Fibroblast of the aortic adventitia (primary cell): ENCODE measurements around the gene AMY1C. TPM values are rescaled to one million over a fixed set of nuclear protein-coding genes. Genes with fewer than 3 reads are reported as not detected.
"Not testable (repeated sequence)": the region's sequence is repeated elsewhere in the genome, so short reads cannot be mapped to it uniquely, and the experiment has no call there.

Source experiments
- DNase-seq: peaks from one replicate; pipeline ENCODE4 v3.0.0-alpha.2; 2010; ENCODE audit warnings: low read depth
- H3K4me3 ChIP-seq: 2 replicates; pipeline ENCODE4 v1.5.1; 2011; ENCODE audit warnings: low read depth, mild to moderate bottlenecking, control low read depth, low read length, moderate library complexity
- CTCF ChIP-seq: IDR thresholded peaks from 2 replicates; pipeline ENCODE4 v1.5.1; 2011; ENCODE audit warnings: mild to moderate bottlenecking, low read length, control low read depth, inconsistent platforms; ENCODE audit not compliant: insufficient read depth
- total RNA-seq: library from RNA; depleted of rRNA; stranded (reverse); fragments of >200 nt; gene quantifications from 2 replicates; pipeline ENCODE4 v1.2.3, GENCODE V29; 2012; ENCODE audit warnings: low replicate concordance

AMY1C gene
- total RNA-seq = not detected in 2 replicates

- not testable (repeated sequence) for H3K4me3 ChIP-seq, DNase-seq
Observed at GRCh38 chr1:103749598-103749997, at the start of gene AMY1C. Gene AMY1C (plus strand): TSS chr1:103749898. CDS start chr1:103750470, 572 bp downstream.

- DNase-seq, H3K4me3 ChIP-seq: not testable (repeated sequence)
Observed at GRCh38 chr1:103700669-103701068, 49.0 kb upstream of the AMY1C start.

- DNase-seq, H3K4me3 ChIP-seq: not testable (repeated sequence)
Observed at GRCh38 chr1:103701256-103701655, 48.4 kb upstream of the AMY1C start.

- not testable (repeated sequence) for H3K4me3 ChIP-seq, DNase-seq
Observed at GRCh38 chr1:103707670-103708069, 42.0 kb upstream of the AMY1C start.

GRCh38 chr1:103710381-103710780 lies 39.3 kb upstream of the AMY1C start:
- not testable (repeated sequence) for DNase-seq, H3K4me3 ChIP-seq

GRCh38 chr1:103717404-103717803 lies 32.3 kb upstream of the AMY1C start:
- H3K4me3 ChIP-seq, DNase-seq: not testable (repeated sequence)

- DNase-seq, H3K4me3 ChIP-seq: not testable (repeated sequence)
Observed at GRCh38 chr1:103721473-103721872, 28.2 kb upstream of the AMY1C start.

GRCh38 chr1:103735334-103735733 lies 14.4 kb upstream of the AMY1C start:
- H3K4me3 ChIP-seq, DNase-seq: not testable (repeated sequence)

GRCh38 chr1:103738031-103738430 lies 11.7 kb upstream of the AMY1C start:
- DNase-seq = not testable (repeated sequence)

GRCh38 chr1:103744449-103744848 lies 5.2 kb upstream of the AMY1C start:
- not testable (repeated sequence) for H3K4me3 ChIP-seq, DNase-seq

More at GRCh38 chr1:103738031-103738430, 11.7 kb upstream of the AMY1C start:
- H3K4me3 ChIP-seq = not testable (repeated sequence)

- not testable (repeated sequence) for DNase-seq, H3K4me3 ChIP-seq
Observed at GRCh38 chr1:103745040-103745439, 4.7 kb upstream of the AMY1C start.

- H3K4me3 ChIP-seq, DNase-seq: not testable (repeated sequence)
Observed at GRCh38 chr1:103748273-103748672, 1.4 kb upstream of the AMY1C start.

GRCh38 chr1:103761896-103762295 lies 12.2 kb downstream of the AMY1C start:
- H3K4me3 ChIP-seq = no peak overlapping the region
- TF ChIP-seq CTCF = no peak
- DNase-seq = no peak

- TF ChIP-seq CTCF = no peak
- DNase-seq = no peak
- H3K4me3 ChIP-seq = no peak overlapping the region
Observed at GRCh38 chr1:103779932-103780331, 30.2 kb downstream of the AMY1C start.
